WTC11 (cell line): ENCODE measurements around the gene DUOX1. TPM values are rescaled to one million over a fixed set of nuclear protein-coding genes. Genes with fewer than 3 reads are reported as not detected.
A peak's percentile ranks its signal among the peaks of the same experiment; 100 is the strongest.
"Not testable (repeated sequence)": the region's sequence is repeated elsewhere in the genome, so short reads cannot be mapped to it uniquely, and the experiment has no call there.

Source experiments
- ATAC-seq: fragments of 200-7000 bp; cut with Tn5 transposase; 2 replicates; pipeline ENCODE4 v1.10.0; 2021; ENCODE audit warnings: mild to moderate bottlenecking, moderate library complexity
- CTCF ChIA-PET: fragments of 300-600 bp; sonication (Branson Sonifier 250); formaldehyde crosslinking; loops from one replicate; lab custom pipeline; 2021; ENCODE audit warnings: antibody characterized with exemption; lab: Charles Lee
- POLR2A ChIA-PET: fragments of 350-600 bp; sonication (Branson Sonifier 250); formaldehyde crosslinking; loops from one replicate; lab custom pipeline; 2021; ENCODE audit warnings: antibody characterized with exemption; lab: Charles Lee
- DNase-seq: peaks from one replicate; pipeline ENCODE4 v3.0.0; 2021; ENCODE audit warnings: low spot score
- H3K27ac Mint-ChIP-seq: 2 replicates; pipeline ENCODE4 v1.8.0; 2021; ENCODE audit warnings: mixed read lengths
- H3K27me3 Mint-ChIP-seq: 2 replicates; pipeline ENCODE4 v1.8.0; 2021; ENCODE audit warnings: low read depth, mild to moderate bottlenecking, moderate library complexity, mixed read lengths
- H3K36me3 Mint-ChIP-seq: 2 replicates; pipeline ENCODE4 v1.8.0; 2021; ENCODE audit warnings: mixed read lengths
- H3K4me1 Mint-ChIP-seq: 2 replicates; pipeline ENCODE4 v1.8.0; 2022; ENCODE audit warnings: mixed read lengths
- H3K4me3 Mint-ChIP-seq: 2 replicates; pipeline ENCODE4 v1.8.0; 2021; ENCODE audit warnings: mild to moderate bottlenecking, moderate library complexity, mixed read lengths
- H3K9me3 Mint-ChIP-seq: 2 replicates; pipeline ENCODE4 v1.8.0; 2021; ENCODE audit warnings: mixed read lengths
- ATF1 ChIP-seq: sonication (generic); formaldehyde crosslinking; IDR thresholded peaks from 2 replicates; pipeline ENCODE4 v1.8.1; 2023; ENCODE audit warnings: mild to moderate bottlenecking, moderate library complexity, missing genetic modification reagents
- E2F1 ChIP-seq: sonication (generic); formaldehyde crosslinking; IDR thresholded peaks from 2 replicates; pipeline ENCODE4 v1.8.0; 2022; ENCODE audit warnings: mild to moderate bottlenecking, missing genetic modification reagents
- FOXP4 ChIP-seq: sonication (generic); formaldehyde crosslinking; IDR thresholded peaks from 2 replicates; pipeline ENCODE4 v1.8.0; 2022; ENCODE audit warnings: mild to moderate bottlenecking, missing genetic modification reagents
- KAT7 ChIP-seq: sonication (generic); formaldehyde crosslinking; IDR thresholded peaks from 2 replicates; pipeline ENCODE4 v1.8.1; 2023; ENCODE audit warnings: missing genetic modification reagents, mild to moderate bottlenecking, borderline replicate concordance
- SP1 ChIP-seq: sonication (generic); formaldehyde crosslinking; conservative IDR thresholded peaks from 2 replicates; pipeline ENCODE4 v1.8.1; 2022; ENCODE audit warnings: missing genetic modification reagents
- STAT6 ChIP-seq: sonication (generic); formaldehyde crosslinking; conservative IDR thresholded peaks from 2 replicates; pipeline ENCODE4 v1.8.1; 2023; ENCODE audit warnings: mild to moderate bottlenecking, low read depth, missing genetic modification reagents, moderate library complexity
- ZBTB21 ChIP-seq: sonication (generic); formaldehyde crosslinking; IDR thresholded peaks from 2 replicates; pipeline ENCODE4 v1.8.1; 2023; ENCODE audit warnings: mild to moderate bottlenecking, missing genetic modification reagents, borderline replicate concordance
- total RNA-seq: library from RNA; stranded (reverse); gene quantifications from 3 replicates; pipeline ENCODE4 v1.2.3, GENCODE V29; 2021
- TF ChIP-seq, protein P1 (sequence below): sonication (generic); formaldehyde crosslinking; IDR thresholded peaks from 2 replicates; pipeline ENCODE4 v1.8.1; 2023; ENCODE audit warnings: mild to moderate bottlenecking, moderate library complexity, missing genetic modification reagents
- TF ChIP-seq, protein P2 (sequence below): fragments of 250-450 bp; sonication (Bioruptor Pico); IDR thresholded peaks from 2 replicates; pipeline ENCODE4 v1.9.0; 2021; ENCODE audit warnings: mild to moderate bottlenecking, borderline replicate concordance
- TF ChIP-seq, protein P3 (sequence below): sonication (generic); formaldehyde crosslinking; IDR thresholded peaks from 2 replicates; pipeline ENCODE4 v1.8.1; 2022; ENCODE audit warnings: missing genetic modification reagents, borderline replicate concordance
- TF ChIP-seq, protein P4 (sequence below): sonication (generic); formaldehyde crosslinking; IDR thresholded peaks from 2 replicates; pipeline ENCODE4 v1.8.1; 2023; ENCODE audit warnings: mild to moderate bottlenecking, missing genetic modification reagents

DUOX1 gene
- total RNA-seq, 1 experiment from 2014 or later = 1.3 TPM

GRCh38 chr15:45134682-45135604 is 5.1 kb downstream of the DUOX1 start (continued):
- TF ChIP-seq, protein P1, sequence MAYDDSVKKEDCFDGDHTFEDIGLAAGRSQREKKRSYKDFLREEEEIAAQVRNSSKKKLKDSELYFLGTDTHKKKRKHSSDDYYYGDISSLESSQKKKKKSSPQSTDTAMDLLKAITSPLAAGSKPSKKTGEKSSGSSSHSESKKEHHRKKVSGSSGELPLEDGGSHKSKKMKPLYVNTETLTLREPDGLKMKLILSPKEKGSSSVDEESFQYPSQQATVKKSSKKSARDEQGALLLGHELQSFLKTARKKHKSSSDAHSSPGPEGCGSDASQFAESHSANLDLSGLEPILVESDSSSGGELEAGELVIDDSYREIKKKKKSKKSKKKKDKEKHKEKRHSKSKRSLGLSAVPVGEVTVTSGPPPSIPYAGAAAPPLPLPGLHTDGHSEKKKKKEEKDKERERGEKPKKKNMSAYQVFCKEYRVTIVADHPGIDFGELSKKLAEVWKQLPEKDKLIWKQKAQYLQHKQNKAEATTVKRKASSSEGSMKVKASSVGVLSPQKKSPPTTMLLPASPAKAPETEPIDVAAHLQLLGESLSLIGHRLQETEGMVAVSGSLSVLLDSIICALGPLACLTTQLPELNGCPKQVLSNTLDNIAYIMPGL (CRISPR knock-in tag) = peak; percentile 73
- TF ChIP-seq, protein P2, sequence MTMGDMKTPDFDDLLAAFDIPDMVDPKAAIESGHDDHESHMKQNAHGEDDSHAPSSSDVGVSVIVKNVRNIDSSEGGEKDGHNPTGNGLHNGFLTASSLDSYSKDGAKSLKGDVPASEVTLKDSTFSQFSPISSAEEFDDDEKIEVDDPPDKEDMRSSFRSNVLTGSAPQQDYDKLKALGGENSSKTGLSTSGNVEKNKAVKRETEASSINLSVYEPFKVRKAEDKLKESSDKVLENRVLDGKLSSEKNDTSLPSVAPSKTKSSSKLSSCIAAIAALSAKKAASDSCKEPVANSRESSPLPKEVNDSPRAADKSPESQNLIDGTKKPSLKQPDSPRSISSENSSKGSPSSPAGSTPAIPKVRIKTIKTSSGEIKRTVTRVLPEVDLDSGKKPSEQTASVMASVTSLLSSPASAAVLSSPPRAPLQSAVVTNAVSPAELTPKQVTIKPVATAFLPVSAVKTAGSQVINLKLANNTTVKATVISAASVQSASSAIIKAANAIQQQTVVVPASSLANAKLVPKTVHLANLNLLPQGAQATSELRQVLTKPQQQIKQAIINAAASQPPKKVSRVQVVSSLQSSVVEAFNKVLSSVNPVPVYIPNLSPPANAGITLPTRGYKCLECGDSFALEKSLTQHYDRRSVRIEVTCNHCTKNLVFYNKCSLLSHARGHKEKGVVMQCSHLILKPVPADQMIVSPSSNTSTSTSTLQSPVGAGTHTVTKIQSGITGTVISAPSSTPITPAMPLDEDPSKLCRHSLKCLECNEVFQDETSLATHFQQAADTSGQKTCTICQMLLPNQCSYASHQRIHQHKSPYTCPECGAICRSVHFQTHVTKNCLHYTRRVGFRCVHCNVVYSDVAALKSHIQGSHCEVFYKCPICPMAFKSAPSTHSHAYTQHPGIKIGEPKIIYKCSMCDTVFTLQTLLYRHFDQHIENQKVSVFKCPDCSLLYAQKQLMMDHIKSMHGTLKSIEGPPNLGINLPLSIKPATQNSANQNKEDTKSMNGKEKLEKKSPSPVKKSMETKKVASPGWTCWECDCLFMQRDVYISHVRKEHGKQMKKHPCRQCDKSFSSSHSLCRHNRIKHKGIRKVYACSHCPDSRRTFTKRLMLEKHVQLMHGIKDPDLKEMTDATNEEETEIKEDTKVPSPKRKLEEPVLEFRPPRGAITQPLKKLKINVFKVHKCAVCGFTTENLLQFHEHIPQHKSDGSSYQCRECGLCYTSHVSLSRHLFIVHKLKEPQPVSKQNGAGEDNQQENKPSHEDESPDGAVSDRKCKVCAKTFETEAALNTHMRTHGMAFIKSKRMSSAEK (CRISPR knock-in tag) = no peak
- no peak for TF ChIP-seq E2F1 (CRISPR knock-in tag)
- TF ChIP-seq, protein P3, sequence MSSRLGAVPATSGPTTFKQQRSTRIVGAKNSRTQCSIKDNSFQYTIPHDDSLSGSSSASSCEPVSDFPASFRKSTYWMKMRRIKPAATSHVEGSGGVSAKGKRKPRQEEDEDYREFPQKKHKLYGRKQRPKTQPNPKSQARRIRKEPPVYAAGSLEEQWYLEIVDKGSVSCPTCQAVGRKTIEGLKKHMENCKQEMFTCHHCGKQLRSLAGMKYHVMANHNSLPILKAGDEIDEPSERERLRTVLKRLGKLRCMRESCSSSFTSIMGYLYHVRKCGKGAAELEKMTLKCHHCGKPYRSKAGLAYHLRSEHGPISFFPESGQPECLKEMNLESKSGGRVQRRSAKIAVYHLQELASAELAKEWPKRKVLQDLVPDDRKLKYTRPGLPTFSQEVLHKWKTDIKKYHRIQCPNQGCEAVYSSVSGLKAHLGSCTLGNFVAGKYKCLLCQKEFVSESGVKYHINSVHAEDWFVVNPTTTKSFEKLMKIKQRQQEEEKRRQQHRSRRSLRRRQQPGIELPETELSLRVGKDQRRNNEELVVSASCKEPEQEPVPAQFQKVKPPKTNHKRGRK (CRISPR knock-in tag) = no peak
- TF ChIP-seq, protein P4, sequence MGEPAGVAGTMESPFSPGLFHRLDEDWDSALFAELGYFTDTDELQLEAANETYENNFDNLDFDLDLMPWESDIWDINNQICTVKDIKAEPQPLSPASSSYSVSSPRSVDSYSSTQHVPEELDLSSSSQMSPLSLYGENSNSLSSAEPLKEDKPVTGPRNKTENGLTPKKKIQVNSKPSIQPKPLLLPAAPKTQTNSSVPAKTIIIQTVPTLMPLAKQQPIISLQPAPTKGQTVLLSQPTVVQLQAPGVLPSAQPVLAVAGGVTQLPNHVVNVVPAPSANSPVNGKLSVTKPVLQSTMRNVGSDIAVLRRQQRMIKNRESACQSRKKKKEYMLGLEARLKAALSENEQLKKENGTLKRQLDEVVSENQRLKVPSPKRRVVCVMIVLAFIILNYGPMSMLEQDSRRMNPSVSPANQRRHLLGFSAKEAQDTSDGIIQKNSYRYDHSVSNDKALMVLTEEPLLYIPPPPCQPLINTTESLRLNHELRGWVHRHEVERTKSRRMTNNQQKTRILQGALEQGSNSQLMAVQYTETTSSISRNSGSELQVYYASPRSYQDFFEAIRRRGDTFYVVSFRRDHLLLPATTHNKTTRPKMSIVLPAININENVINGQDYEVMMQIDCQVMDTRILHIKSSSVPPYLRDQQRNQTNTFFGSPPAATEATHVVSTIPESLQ = no peak
- TF ChIP-seq SP1 (CRISPR knock-in tag) = no peak
- 0 out of 2 replicates have a peak, but pooled peaks have one; percentile 47 for TF ChIP-seq KAT7 (CRISPR knock-in tag)
- peak; percentile 62; the same call in 1 of the 2 replicates for TF ChIP-seq ZBTB21
- TF ChIP-seq STAT6 (CRISPR knock-in tag) = no peak
- no peak for TF ChIP-seq ATF1 (CRISPR knock-in tag)
- TF ChIP-seq FOXP4 (CRISPR knock-in tag) = peak; percentile 81; the same call in 1 of the 2 replicates

DNA sequence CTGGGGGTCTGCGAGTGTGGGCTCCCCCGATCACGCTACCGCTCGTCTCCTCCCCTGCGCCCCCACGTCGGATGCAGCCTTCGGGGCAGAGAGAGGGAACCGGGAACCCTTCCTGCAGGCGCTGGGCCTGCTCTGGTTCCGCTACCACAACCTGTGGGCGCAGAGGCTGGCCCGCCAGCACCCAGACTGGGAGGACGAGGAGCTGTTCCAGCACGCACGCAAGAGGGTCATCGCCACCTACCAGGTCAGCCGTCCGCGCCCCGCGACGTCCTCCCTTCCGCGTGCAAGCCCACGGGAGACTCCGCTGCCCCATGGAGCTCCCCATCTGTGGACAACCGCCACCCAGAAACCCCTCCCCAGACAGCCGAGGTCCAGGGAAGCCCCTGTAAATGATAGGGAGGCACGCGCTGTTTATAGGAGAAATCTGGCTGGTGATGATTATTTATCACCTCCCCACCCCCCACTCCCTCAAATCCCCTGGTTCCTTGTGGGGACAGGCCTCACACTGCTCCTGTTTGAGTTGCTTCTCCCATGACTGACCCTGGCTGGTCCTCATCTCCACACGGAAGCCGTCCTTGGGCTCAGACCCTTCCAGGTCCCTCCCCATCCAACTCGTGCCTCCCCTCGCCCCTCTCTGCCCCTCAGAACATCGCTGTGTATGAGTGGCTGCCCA is 6.0 kb downstream of the DUOX1 start:
- H3K27ac Mint-ChIP-seq, DNase-seq, H3K4me1 Mint-ChIP-seq, H3K9me3 Mint-ChIP-seq, H3K36me3 Mint-ChIP-seq, ATAC-seq: not testable (repeated sequence)
- peaks cover 74% of the 10 kb centered on the region for H3K27me3 Mint-ChIP-seq
- ChIA-PET CTCF (interaction anchor here (1.1 to 11.0 kb wide), 7 partner anchors 9 to 266 kb away, joined by 3 to 231 read pairs (median 6); partner anchors contain the start of genes DUOX2 and DUOXA2), POLR2A (interaction anchor here (1.1 kb wide), 1 partner anchor 19 kb away, joined by 5 read pairs; no protein-coding TSS in a partner anchor)
- H3K4me3 Mint-ChIP-seq = peak overlapping the region; percentile 63
